Neutrophil (primary cell): ENCODE data around the gene DAPL1.

Experiments used
- H3K27ac ChIP-seq: fragments of 200-600 bp; sonication (generic); 2 replicates; pipeline ENCODE4 v1.5.1; 2016; ENCODE audit warnings: mild to moderate bottlenecking, moderate library complexity
- H3K27me3 ChIP-seq: fragments of 200-600 bp; sonication (generic); 2 replicates; pipeline ENCODE4 v1.6.0; 2016; ENCODE audit warnings: mild to moderate bottlenecking
- H3K36me3 ChIP-seq: fragments of 200-600 bp; sonication (generic); 2 replicates; pipeline ENCODE4 v1.5.1; 2017
- H3K4me1 ChIP-seq, 2 experiments: fragments of 200-600 bp in 1 of 2; sonication (generic) in 1 of 2; 1 replicate in 1 of 2; 2 replicates in 1 of 2; pipeline versions ENCODE4 v1.5.1 to v1.6.1; 2013 to 2016; ENCODE audit warnings: low read depth in 1 of 2, low read length in 1 of 2, mild to moderate bottlenecking in 1 of 2, moderate library complexity in 1 of 2; ENCODE audit not compliant: control insufficient read depth in 1 of 2, insufficient read depth in 1 of 2
- H3K4me3 ChIP-seq, 2 experiments: fragments of 200-600 bp in 1 of 2; sonication (generic) in 1 of 2; 1 replicate in 1 of 2; 2 replicates in 1 of 2; pipeline ENCODE4 v1.5.1; 2013 to 2016; ENCODE audit warnings: low read depth in 1 of 2, low read length in 1 of 2, mild to moderate bottlenecking in 1 of 2, moderate library complexity in 1 of 2
- H3K9me3 ChIP-seq: fragments of 200-600 bp; sonication (generic); 2 replicates; pipeline ENCODE4 v1.5.1; 2016
- TF ChIP-seq, protein P1 (sequence below): fragments of 200-600 bp; sonication (generic); IDR thresholded peaks from 2 replicates; pipeline ENCODE4 v1.5.1; 2016; ENCODE audit warnings: antibody characterized with exemption

The DAPL1 gene

DNA sequence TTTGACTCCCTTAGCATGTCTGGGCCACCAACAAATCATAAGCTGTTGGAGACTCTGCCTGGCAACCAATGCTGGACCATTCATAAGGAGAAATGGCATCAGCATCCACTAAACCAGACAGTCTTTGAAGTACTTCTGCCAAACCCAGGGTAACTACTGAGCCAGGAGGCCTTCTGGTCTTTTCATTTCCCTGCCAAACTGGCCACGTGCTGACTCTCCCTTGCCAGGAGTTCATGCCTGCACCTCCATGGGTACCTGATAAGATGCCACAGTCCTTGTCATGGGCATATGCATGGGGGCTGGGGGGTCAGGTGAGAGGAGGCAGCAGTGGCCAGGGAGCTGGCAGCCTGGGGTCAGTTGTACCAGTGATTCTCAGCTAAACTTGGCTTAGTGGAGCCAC is 34.2 kb upstream of the DAPL1 start:
- Histone ChIP-seq H3K36me3 (no peaks in the 10 kb centered on the region), H3K27me3 (no peaks in the 10 kb centered on the region), H3K9me3 (no peaks in the 10 kb centered on the region), H3K4me1 (peaks cover 4 to 9% of the 10 kb centered on the region in 2 experiments), H3K4me3 (no peak overlapping the region), H3K27ac (no peak overlapping the region)
- TF ChIP-seq, protein P1, sequence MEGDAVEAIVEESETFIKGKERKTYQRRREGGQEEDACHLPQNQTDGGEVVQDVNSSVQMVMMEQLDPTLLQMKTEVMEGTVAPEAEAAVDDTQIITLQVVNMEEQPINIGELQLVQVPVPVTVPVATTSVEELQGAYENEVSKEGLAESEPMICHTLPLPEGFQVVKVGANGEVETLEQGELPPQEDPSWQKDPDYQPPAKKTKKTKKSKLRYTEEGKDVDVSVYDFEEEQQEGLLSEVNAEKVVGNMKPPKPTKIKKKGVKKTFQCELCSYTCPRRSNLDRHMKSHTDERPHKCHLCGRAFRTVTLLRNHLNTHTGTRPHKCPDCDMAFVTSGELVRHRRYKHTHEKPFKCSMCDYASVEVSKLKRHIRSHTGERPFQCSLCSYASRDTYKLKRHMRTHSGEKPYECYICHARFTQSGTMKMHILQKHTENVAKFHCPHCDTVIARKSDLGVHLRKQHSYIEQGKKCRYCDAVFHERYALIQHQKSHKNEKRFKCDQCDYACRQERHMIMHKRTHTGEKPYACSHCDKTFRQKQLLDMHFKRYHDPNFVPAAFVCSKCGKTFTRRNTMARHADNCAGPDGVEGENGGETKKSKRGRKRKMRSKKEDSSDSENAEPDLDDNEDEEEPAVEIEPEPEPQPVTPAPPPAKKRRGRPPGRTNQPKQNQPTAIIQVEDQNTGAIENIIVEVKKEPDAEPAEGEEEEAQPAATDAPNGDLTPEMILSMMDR: no peak

DNA sequence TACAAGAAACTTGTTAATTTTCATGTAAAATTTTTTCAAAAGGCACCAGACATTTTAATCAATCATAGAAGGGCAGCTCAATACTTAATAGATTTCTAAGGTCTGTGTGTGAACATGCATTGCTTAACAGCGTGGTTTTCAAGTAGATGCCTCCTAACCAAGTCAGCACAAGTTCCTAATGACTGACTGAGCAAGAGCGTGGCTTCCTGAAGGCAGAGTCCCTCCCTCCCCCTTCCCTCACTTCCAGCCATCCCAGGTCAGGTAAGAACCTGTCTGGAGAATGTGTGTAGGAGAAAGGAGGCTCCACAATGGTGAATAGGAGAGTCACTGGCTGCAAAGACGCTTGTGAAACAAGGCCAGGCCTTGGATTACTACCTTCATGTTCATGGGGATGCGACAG is 33.5 kb upstream of the DAPL1 start:
- Histone ChIP-seq H3K36me3 (no peaks in the 10 kb centered on the region), H3K4me1 (peaks cover 4 to 9% of the 10 kb centered on the region in 2 experiments), H3K27ac (no peak overlapping the region), H3K9me3 (no peaks in the 10 kb centered on the region), H3K4me3 (no peak overlapping the region), H3K27me3 (no peaks in the 10 kb centered on the region)
- TF ChIP-seq, protein P1: no peak

DNA sequence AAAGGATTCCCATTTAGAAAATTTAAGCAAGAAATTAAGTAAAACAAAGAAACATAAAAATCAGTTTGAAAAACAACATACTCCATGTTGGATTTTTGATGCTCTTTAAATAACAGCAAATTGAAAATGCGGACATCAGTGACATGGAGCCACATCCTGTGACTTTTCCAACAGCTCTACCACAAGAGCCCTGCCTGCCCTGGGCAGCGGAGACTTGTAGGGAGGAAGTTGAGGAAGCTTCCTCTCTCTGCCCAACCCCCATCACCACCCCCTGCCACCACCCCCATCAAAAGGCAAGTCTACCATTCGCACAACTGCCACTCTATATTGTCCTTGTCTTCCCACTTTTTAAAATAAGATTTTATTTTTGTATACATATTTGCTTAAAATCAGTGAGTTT is 32.8 kb upstream of the DAPL1 start:
- H3K4me1 ChIP-seq: peaks cover 4 to 9% of the 10 kb centered on the region in 2 experiments
- no peak overlapping the region for H3K27ac ChIP-seq
- TF ChIP-seq, protein P1: no peak
- no peaks in the 10 kb centered on the region for H3K36me3 ChIP-seq
- H3K9me3 ChIP-seq: no peaks in the 10 kb centered on the region
- H3K4me3 ChIP-seq: no peak overlapping the region
- H3K27me3 ChIP-seq: no peaks in the 10 kb centered on the region

DNA sequence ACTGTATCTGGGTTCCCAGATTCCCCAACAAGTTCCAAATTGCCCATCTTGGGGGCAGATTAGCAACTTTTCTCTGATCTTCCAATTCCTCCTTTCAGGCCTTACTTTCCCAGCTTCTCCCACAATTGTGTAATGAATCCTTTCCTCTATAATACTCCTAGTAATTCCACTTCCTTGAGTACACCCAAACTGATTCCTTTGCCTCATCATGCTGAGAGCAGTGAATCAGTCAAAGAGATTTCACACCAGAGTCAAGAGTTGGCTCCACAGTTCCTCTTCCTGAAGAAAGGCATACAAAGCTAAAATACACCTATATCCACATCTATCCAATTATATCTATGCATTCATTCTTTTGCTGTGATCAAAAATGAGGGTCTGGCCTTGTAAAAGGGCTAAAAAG is 28.6 kb upstream of the DAPL1 start:
- Histone ChIP-seq H3K27me3 (no peaks in the 10 kb centered on the region), H3K36me3 (no peaks in the 10 kb centered on the region), H3K4me3 (no peak overlapping the region), H3K4me1 (peaks cover 4 to 5% of the 10 kb centered on the region in 2 experiments), H3K9me3 (no peaks in the 10 kb centered on the region), H3K27ac (no peak overlapping the region)
- TF ChIP-seq, protein P1: no peak

DNA sequence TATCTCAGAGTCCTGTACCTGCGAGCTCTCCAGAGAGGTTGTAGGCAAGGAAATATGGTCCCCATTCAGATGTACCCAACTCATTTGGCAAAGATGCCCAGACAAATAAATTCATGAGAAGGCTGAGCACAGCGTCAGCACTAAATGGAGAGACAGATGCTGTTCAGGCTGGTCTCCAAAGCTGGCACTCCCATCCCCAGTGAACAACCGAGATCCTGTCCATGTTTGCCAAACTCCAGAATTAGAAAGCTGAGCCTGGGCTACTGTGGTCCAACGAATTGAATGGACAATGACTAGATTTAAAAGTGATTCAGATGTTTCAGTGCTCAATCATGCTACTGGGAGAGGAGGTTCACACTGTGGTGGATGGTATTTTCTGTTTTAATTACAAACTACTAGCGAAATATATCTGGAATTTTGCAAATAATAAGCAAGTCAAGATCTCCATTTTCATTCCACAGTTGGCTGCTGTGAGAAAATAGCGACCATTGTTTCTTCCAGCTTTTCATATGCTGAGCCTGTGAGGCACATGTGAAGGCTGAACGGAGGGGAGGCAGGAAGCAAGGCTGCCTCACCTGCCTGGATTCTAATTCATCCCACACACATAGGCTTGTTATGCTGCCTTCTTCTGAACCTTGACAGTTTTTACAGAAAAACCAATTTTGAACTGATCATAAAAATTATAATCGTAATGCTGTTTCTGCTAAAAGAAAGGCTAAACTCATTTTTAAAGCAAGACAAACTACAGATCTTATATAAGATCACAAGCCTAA is 22.6 kb upstream of the DAPL1 start:
- Histone ChIP-seq H3K27ac (no peak overlapping the region), H3K4me3 (no peak overlapping the region), H3K27me3 (no peaks in the 10 kb centered on the region), H3K36me3 (no peaks in the 10 kb centered on the region), H3K4me1 (no peaks in the 10 kb centered on the region), H3K9me3 (no peaks in the 10 kb centered on the region)
- TF ChIP-seq, protein P1: no peak
